Hematopoietic multipotent progenitor cell (in vitro differentiated cells): ENCODE data around the gene HCN4. TPM values are rescaled to one million over a fixed set of nuclear protein-coding genes. Genes with fewer than 3 reads are reported as not detected.
A peak's percentile ranks its signal among the peaks of the same experiment; 100 is the strongest.

Experiments
- DNase-seq, 3 donors: peaks; one replicate each; pipeline ENCODE4 v3.0.0-alpha.2; 2011 to 2015; ENCODE audit warnings: low read depth in 2 of 3, low spot score in 2 of 3
- total RNA-seq: library from RNA; depleted of rRNA; stranded (reverse); fragments of >200 nt; gene quantifications from one replicate; pipeline ENCODE4 v1.2.3, GENCODE V29; 2012

The HCN4 gene
- total RNA-seq, 1 donor: under 0.01 TPM

GRCh38 chr15:73328149-73328820 lies 40.5 kb downstream of the HCN4 start:
- no peak for DNase-seq

DNA sequence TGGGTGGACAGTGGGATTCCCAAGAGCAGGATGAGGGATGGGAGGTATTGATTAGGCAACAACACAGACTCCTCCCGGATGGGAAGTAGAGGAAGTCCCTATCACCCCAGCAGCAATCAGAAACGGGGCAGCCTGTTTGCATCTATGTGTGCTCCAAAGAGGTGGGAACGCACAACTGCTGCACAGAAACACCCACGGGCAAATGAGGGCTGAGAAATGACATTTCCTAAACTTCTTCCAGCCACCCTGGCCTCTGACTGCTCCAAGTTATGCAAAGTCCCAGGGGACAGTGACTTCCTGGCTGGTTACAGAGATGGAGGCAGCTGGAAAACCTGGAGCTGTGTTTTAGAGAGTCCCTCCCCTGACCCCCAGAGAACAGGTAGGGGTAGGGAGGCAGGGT lies 42.6 kb downstream of the HCN4 start:
- no peak for DNase-seq

DNA sequence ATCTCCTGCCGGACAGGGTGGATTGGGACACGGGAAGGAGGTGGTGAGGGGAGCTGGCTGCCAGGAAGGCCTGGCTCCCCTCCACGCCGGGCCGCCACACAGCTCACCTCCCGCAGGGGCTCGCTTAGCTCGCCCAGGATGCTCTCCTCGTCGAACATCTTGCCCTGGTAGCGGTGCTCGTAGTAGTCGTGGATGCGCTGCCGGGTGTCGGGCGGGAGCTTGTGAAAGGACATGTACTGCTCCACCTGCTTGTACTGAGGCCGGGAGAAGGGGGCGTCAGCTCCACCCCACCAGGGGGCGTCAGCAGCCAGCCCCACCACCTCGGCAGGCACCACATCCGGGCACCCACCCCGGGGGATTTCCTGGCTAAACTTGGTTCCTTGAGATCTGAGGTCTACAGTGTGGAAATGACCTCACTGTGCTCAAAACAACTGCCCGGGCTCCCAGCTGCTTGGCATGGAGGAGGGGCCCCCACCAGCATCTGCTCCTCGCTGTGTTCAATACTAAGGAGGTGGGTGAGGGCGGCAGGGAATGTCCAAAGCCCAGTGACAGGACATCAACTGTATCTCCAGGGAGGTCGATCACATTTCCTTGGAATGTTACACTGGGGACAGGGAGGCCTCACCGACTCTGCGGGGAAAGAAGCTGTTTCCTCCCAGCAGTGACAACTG lies 43.4 kb downstream of the HCN4 start:
- peak in 2 of 3 donors; percentile 22 to 26 for DNase-seq

- DNase-seq: no peak
Measured at GRCh38 chr15:73324496-73325170, 44.1 kb downstream of the HCN4 start.

DNA sequence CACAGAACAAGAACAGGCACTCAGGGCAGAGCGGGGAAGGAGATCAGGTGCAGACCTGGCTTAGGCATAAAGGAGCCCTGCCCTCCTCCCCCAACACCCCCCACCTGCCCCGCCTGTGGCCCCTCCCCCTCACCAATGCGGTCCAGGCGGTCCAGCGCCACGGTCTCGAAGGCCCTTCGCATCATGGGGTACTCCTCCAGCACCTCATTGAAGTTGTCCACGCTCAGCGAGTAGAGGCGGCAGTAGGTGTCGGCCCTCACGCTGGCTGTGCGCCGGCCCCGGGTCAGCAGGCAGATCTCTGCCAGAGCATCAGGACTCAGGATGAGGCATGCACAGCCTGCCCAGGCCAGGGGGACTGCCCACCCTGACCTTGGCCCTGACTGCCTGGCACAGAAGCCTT lies 44.8 kb downstream of the HCN4 start:
- no peak for DNase-seq

DNA sequence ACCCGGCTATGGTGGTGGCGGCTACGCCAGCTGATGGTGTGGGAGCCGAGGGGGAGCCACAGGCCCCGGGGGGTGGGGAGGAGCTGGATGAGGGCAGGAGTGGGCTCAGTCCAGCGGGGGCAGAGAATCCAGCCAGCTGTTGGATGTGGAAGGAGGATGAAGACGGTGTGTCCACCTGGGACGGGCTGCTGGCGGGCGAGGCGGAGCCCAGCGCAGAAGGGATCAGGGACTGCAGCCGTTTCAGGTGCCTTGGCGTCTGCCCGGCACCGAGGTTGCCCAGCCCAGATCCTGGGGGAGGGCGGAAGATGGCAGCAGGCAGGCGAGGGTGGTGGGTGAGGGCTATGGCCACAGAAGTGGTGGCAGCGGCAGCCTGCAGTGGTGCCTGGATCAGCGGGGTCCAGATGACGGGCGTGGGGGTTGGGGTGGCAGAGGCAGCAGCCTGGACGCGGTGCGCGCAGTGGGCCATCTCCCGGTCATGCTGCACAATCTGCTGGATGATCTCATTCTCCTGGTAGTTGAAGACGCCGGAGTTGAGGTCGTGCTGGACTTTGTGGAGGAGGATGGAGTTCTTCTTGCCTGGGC lies 45.3 kb downstream of the HCN4 start:
- DNase-seq: no peak

DNA sequence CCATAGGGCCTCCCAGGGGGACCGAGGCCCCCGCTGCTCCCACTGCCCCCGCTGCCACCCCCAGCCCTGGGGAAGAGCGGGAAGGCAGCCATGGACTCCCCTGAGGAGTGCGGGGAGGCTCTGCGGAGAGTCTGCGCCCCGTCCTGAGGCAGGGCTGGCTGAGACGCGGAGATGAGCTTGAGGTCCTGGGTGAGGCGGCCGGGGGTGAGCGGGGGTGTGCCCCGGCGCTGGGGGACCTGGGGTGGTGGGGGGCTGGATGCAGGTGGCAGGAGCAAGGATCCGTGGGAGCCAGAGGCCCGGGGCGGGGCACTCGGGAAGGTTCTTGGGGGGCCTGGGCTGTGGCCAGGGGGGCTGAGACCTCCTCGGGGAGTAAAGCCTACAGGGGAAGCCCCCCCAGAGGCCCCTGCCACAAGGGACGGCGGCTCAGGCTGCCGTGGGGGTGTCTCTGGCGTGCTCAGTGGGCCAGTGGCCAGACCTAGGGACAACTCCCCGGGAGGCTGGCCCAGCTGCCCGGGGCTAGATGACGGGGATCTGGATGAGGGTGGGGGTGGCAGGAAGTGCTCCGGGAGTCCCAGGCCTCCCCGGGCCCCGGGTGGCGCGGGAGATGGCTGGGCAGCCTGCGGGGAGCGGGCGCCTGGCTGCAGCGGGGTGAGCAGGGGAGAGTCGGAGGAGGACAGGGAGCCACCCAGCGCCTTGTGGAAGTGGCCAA lies 45.9 kb downstream of the HCN4 start:
- DNase-seq: no peak

DNA sequence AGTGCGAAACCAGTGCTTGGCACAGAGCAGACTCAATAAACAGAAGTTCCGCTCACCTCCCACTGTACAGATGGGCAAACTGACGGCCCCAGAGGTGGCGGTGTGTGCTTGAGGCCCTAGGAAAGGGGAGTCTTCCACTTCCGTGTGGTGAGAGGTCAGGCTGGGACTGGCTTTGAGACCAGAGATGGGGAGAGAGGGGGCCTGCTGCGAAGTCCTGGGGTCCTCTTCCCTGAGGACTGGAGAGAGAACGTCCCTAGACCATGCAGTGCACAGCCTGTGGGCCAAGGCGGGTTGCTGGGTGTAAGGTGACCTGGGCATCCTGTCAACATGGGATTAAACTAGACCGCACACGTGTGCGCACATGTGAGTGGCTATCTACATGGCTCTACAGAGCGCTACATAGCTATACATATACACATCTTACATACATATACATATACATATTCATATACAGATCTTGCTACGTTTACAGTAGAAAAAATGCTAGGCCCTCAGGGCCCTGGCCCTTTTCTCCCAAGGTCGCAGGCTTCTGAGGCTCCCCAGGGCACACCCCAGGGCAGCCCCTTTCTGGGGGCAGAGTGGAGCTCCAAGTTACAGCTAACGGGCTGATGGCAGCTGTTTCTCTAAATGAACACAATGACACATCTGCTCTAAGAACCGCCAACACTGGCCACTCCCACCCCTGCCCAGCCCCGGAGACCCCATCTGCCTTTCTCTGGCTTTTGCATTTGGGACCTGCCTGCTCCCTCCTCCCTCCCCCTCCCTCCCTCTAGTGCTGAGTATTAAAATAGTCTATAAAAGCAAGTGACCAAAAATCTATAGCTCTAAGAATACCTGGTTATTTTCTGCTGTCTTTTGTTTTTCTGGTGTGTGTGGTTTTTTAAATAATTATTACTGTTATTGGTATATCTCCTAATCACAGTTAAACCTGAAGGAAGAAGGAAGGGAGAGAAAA lies 47.0 kb downstream of the HCN4 start:
- no peak for DNase-seq

- DNase-seq: no peak
Measured at GRCh38 chr15:73320619-73321180, 48.1 kb downstream of the HCN4 start.

- DNase-seq: no peak
Measured at GRCh38 chr15:73319460-73320245, 49.1 kb downstream of the HCN4 start.

DNA sequence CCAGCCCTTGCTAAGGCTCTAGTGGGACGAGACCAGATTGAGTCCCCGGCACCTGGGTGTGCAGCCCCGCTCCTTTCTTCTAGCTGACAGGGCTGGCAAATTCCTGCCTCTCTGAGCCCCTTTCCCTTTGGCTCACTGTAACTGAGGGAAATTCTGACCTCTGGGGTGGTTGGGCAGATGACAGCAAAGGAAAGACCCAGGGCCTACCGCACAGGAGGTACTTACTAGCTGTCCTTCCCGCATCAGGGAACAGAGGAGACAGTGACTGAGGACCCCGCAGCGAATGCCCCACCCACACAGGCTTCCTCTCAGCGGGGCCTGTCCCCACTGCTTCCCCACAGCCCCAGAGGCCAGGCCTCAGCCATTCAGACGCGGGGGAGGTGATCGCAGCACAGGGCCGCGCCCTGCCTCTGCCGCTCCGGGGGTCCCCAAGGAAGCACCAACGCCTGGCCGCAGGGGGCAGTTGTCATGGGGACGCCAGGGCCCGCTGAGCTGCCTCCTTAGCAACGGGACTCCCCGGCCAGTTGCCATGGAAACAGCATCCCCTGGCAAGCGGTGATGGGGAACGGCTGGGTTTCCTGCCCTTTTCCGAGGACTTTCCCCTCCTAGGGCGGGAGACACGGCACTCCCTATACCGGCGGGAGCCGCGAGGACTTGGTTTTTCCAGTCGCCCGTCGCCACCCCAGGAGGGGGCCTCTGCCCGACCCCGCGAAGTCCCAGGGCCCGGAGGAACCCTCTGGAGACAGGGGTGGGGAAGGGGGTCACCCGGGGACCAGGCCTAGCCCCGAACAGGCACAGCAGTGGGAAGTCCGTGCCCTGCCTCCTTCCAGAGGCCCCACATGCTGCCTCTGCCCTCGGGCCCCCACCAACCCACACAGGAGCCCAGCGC lies 50.1 kb downstream of the HCN4 start:
- peak in 2 of 3 donors; percentile 2 to 14 for DNase-seq

GRCh38 chr15:73317651-73318462 lies 50.9 kb downstream of the HCN4 start:
- DNase-seq: no peak

GRCh38 chr15:73313861-73314260 lies 54.9 kb downstream of the HCN4 start:
- no peak for DNase-seq

DNA sequence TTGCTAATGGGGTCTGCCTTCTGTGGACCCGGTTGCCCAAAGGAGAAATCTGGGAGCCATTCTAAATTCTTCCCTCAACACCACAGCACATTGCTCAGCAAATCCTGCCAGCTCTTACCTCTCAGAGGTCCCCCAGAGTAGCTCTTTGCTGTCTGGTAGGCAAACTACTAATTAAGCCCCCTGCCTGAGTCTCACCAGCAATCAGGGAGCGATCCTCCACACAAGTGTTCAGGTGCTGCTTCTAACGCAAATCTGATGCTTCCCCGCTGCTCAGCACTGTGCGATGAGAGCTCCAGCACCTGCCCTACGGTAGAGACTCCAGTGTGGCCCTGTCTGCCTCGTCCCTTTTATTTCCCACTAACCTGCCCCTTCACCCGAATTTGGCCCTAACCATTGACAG lies 60.5 kb downstream of the HCN4 start:
- no peak for DNase-seq

DNA sequence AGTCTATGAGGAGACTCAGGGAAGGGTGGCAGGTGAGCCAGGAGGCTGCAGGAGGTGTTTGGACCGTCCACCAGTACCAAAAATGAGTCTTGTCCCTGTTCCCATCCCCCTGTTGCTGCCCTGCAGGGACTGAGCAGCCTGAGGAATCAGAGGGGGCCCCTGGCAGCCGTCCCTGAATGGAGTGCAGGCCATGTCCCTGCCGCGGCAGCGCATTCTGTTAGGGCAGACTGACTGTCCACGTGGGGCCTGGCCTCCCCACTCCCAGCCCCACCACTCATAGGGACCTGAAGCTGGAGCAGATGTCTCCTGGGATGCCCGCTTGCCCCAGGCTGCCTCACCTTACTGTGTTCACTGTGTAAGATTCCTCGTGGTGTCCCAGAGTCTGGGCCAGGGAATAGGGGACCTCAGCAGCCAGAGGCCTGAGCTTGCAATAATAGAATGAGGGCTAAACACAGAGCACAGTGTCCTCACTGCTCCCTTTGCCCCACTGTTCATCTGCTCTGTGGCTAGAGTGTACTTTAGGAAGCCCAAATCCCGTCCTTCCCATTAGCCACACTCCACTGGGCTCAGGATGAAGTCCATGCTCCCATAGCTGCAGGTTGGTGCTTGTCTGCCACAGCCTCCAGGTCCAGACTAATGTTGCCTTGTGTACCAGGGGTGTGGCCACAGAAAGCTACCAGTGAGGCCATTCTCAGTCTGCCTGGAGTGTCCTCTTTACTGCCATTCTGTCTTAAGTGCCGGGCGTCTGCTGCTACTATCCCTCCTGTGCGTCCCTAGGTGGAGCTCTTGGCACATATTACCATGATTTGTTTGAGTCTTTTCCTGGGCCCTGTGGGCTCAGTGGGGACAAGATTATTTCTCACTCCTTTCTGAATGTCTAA lies 63.2 kb downstream of the HCN4 start:
- DNase-seq: peak in 2 of 3 donors; percentile 37 to 60

DNA sequence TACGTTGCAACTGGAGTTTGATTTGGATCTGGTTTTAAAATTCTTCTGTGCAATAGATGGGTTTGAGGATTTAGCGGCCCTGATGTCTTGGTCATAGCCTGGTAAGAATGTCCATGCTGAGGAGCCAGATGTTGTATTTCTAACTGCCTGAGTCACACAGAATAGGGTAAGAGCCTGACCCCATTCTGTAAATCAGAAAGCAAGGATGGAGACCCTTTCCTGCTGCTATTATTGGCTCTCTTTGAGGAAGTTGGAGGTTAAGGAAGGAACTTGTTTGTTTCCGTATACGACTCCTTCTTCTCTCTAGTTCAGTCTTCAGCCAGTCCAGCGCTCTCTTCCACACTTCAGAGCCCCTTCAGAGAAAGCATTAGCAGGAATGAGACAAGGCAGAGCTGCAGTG lies 65.1 kb downstream of the HCN4 start:
- DNase-seq: peak in 1 of 3 donors; percentile 26
